OCI-LY1 (cell line): ENCODE data around the gene PGA4.

Experiments used
- EZH2 ChIP-seq: fragments of 200-600 bp; sonication (generic), shearing (Covaris generic); IDR thresholded peaks from 2 replicates; pipeline ENCODE4 v1.8.0; 2017; ENCODE audit warnings: borderline replicate concordance, mixed run types, mild to moderate bottlenecking, antibody characterized with exemption, low read length, moderate library complexity, mixed read lengths
- TF ChIP-seq, protein P1 (sequence below): fragments of 200-600 bp; sonication (generic), shearing (Covaris generic); IDR thresholded peaks from 2 replicates; pipeline ENCODE4 v1.5.1; 2017; ENCODE audit warnings: mild to moderate bottlenecking, antibody characterized with exemption, low read length, moderate library complexity, mixed read lengths

DNA sequence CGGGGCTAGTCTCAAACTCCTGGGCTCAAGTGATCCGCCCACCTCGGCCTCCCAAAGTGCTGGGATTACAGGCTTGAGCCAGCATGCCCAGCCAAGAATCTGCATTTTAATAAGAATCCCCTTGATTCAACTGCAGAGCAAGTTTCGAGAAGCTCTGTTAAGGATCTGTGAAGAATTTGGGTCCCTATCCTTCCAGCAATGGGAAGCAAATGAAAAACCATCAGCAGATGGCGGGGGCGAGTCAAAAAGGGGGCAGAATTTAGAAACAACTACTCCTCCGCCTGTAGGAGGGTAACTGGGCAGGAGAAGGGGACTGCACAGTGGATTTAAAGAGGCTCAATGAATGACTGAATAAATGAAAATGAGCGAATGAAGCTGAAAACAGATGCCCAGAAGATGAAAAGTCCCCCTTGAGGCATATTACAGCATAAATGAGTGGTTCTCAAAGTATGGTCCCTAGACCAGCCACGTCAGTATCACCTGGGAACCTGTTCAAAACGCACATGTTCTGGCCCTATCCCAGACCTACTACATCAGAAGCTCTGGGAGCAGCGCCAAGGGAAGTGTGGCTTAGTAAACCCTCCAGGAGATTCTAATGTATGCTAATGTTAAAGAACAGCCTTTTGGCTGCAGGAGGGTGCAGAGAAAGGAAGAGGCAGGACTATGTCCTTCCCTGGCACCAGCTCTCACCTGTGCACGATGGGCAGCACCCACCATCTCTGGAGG, 58.0 kb downstream of the PGA4 start:
- no peak for TF ChIP-seq EZH2
- TF ChIP-seq, protein P1, sequence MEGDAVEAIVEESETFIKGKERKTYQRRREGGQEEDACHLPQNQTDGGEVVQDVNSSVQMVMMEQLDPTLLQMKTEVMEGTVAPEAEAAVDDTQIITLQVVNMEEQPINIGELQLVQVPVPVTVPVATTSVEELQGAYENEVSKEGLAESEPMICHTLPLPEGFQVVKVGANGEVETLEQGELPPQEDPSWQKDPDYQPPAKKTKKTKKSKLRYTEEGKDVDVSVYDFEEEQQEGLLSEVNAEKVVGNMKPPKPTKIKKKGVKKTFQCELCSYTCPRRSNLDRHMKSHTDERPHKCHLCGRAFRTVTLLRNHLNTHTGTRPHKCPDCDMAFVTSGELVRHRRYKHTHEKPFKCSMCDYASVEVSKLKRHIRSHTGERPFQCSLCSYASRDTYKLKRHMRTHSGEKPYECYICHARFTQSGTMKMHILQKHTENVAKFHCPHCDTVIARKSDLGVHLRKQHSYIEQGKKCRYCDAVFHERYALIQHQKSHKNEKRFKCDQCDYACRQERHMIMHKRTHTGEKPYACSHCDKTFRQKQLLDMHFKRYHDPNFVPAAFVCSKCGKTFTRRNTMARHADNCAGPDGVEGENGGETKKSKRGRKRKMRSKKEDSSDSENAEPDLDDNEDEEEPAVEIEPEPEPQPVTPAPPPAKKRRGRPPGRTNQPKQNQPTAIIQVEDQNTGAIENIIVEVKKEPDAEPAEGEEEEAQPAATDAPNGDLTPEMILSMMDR: no peak; the same call in 1 of the 2 replicates
